Hepatocyte (in vitro differentiated cells): ENCODE data around the gene LRRC49.

ENCODE experiments used
- EZH2phosphoT487 ChIP-seq: fragments of 200-600 bp; sonication (generic); IDR thresholded peaks from one replicate; pipeline ENCODE4 v1.6.1; 2018; ENCODE audit warnings: antibody characterized with exemption, mild to moderate bottlenecking, low read depth, moderate library complexity; ENCODE audit not compliant: unreplicated experiment, severe bottlenecking
- TF ChIP-seq, protein P1 (sequence below): fragments of 200-600 bp; sonication (generic); IDR thresholded peaks from 2 replicates; pipeline ENCODE4 v1.5.1; 2016; ENCODE audit warnings: antibody characterized with exemption, mild to moderate bottlenecking; ENCODE audit not compliant: poor library complexity

DNA sequence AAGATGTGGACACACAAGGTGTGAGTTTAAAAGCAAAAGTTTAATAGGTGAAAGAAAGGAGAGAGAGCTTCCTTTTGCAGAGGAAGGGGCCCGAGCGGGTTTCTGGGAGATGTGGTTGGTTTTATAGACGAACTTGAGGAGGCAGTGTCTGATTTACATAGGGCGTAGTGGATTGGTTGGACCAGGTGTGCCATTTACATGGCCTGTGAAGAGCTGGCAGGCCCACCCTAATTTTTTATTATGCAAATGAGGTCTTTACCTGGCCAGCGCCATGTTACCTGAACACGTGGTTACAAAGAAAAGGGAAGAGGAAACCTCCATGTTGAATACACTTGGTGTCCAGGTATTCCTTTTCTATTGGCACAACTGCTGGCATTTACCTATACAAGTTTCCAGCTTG lies 179.8 kb downstream of the LRRC49 start:
- TF ChIP-seq, protein P1, sequence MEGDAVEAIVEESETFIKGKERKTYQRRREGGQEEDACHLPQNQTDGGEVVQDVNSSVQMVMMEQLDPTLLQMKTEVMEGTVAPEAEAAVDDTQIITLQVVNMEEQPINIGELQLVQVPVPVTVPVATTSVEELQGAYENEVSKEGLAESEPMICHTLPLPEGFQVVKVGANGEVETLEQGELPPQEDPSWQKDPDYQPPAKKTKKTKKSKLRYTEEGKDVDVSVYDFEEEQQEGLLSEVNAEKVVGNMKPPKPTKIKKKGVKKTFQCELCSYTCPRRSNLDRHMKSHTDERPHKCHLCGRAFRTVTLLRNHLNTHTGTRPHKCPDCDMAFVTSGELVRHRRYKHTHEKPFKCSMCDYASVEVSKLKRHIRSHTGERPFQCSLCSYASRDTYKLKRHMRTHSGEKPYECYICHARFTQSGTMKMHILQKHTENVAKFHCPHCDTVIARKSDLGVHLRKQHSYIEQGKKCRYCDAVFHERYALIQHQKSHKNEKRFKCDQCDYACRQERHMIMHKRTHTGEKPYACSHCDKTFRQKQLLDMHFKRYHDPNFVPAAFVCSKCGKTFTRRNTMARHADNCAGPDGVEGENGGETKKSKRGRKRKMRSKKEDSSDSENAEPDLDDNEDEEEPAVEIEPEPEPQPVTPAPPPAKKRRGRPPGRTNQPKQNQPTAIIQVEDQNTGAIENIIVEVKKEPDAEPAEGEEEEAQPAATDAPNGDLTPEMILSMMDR = no peak
- TF ChIP-seq EZH2phosphoT487 = no peak
